MM.1S (cell line): ENCODE results near the gene ZFPM1.

Source experiments
- CTCF ChIP-seq: fragments of 300-600 bp; sonication (generic); IDR thresholded peaks from 2 replicates; pipeline ENCODE4 v1.5.1; 2016; ENCODE audit warnings: antibody characterized with exemption, low read length, mixed read lengths
- EZH2phosphoT487 ChIP-seq: fragments of 300-600 bp; sonication (generic); IDR thresholded peaks from 2 replicates; pipeline ENCODE4 v1.6.1; 2018; ENCODE audit warnings: antibody characterized with exemption, low read length

- no peak for TF ChIP-seq CTCF
- no peak for TF ChIP-seq EZH2phosphoT487
Observed at GRCh38 chr16:88527937-88528743, 75.1 kb downstream of the ZFPM1 start.
